ENCODE data around the gene CALN1.

The CALN1 gene

GRCh38 chr7:72429316-72429715 is 17.2 kb upstream of the CALN1 start:
- DNase-seq (ENCODE audit: extremely low read depth, insufficient read length): peak; percentile 42
- Histone ChIP-seq H3K27me3 (replicated peaks; ENCODE audit: control insufficient read depth, insufficient read depth, low read length) (no peaks in the 10 kb centered on the region), H3K4me3 (replicated peaks; ENCODE audit: low read depth, low read length) (no peak overlapping the region), H3K36me3 (ENCODE audit: control insufficient read depth, insufficient read depth, low read length) (no peaks in the 10 kb centered on the region)
- no peak for TF ChIP-seq CTCF (IDR thresholded peaks at IDR 0.05; ENCODE audit: insufficient read depth, low read length, poor library complexity, severe bottlenecking)

GRCh38 chr7:72416846-72417245 is 4.7 kb upstream of the CALN1 start:
- H3K4me3 ChIP-seq (replicated peaks; ENCODE audit: low read depth, low read length): no peak overlapping the region
- no peaks in the 10 kb centered on the region for H3K36me3 ChIP-seq (ENCODE audit: control insufficient read depth, insufficient read depth, low read length)
- no peak for TF ChIP-seq CTCF (IDR thresholded peaks at IDR 0.05; ENCODE audit: insufficient read depth, low read length, poor library complexity, severe bottlenecking)
- DNase-seq (ENCODE audit: extremely low read depth, insufficient read length): no peak
- H3K27me3 ChIP-seq (replicated peaks; ENCODE audit: control insufficient read depth, insufficient read depth, low read length): no peaks in the 10 kb centered on the region

GRCh38 chr7:72415586-72415985 is 3.4 kb upstream of the CALN1 start:
- Histone ChIP-seq H3K27me3 (replicated peaks; ENCODE audit: control insufficient read depth, insufficient read depth, low read length) (no peaks in the 10 kb centered on the region), H3K4me3 (replicated peaks; ENCODE audit: low read depth, low read length) (no peak overlapping the region), H3K36me3 (ENCODE audit: control insufficient read depth, insufficient read depth, low read length) (no peaks in the 10 kb centered on the region)
- DNase-seq (ENCODE audit: extremely low read depth, insufficient read length): no peak
- TF ChIP-seq CTCF (IDR thresholded peaks at IDR 0.05; ENCODE audit: insufficient read depth, low read length, poor library complexity, severe bottlenecking): no peak

GRCh38 chr7:72413886-72414285 is 1.7 kb upstream of the CALN1 start:
- DNase-seq (ENCODE audit: extremely low read depth, insufficient read length): no peak
- Histone ChIP-seq H3K36me3 (ENCODE audit: control insufficient read depth, insufficient read depth, low read length) (no peaks in the 10 kb centered on the region), H3K4me3 (replicated peaks; ENCODE audit: low read depth, low read length) (no peak overlapping the region), H3K27me3 (replicated peaks; ENCODE audit: control insufficient read depth, insufficient read depth, low read length) (no peaks in the 10 kb centered on the region)
- TF ChIP-seq CTCF (IDR thresholded peaks at IDR 0.05; ENCODE audit: insufficient read depth, low read length, poor library complexity, severe bottlenecking): no peak

- no peak overlapping the region for H3K4me3 ChIP-seq (replicated peaks; ENCODE audit: low read depth, low read length)
- H3K36me3 ChIP-seq (ENCODE audit: control insufficient read depth, insufficient read depth, low read length): no peaks in the 10 kb centered on the region
- no peak for DNase-seq (ENCODE audit: extremely low read depth, insufficient read length)
- no peak for TF ChIP-seq CTCF (IDR thresholded peaks at IDR 0.05; ENCODE audit: insufficient read depth, low read length, poor library complexity, severe bottlenecking)
- H3K27me3 ChIP-seq (replicated peaks; ENCODE audit: control insufficient read depth, insufficient read depth, low read length): no peaks in the 10 kb centered on the region
Observed at GRCh38 chr7:72413290-72413689, 1.2 kb upstream of the CALN1 start.

- Histone ChIP-seq H3K36me3 (ENCODE audit: control insufficient read depth, insufficient read depth, low read length) (no peaks in the 10 kb centered on the region), H3K4me3 (replicated peaks; ENCODE audit: low read depth, low read length) (no peak overlapping the region), H3K27me3 (replicated peaks; ENCODE audit: control insufficient read depth, insufficient read depth, low read length) (no peaks in the 10 kb centered on the region)
- DNase-seq (ENCODE audit: extremely low read depth, insufficient read length): no peak
- TF ChIP-seq CTCF (IDR thresholded peaks at IDR 0.05; ENCODE audit: insufficient read depth, low read length, poor library complexity, severe bottlenecking): no peak
Observed at GRCh38 chr7:72411419-72411818, 719 bp downstream of the CALN1 start.

Data from GM06990 (cell line).